Tibial nerve (tissue), 4 donors: ENCODE data around the gene SPEF2.

ENCODE experiments used
- EP300 ChIP-seq, 2 donors: sonication (generic); formaldehyde crosslinking; IDR thresholded peaks; one replicate each; pipeline ENCODE4 v1.6.1; 2017; ENCODE audit warnings: antibody characterized with exemption in 2 of 2, mild to moderate bottlenecking in 1 of 2
- POLR2A ChIP-seq, 2 donors: fragments of 450-650 bp; IDR thresholded peaks; one replicate each; pipeline ENCODE4 v1.6.1; 2017; ENCODE audit warnings: antibody characterized with exemption in 2 of 2, mild to moderate bottlenecking in 2 of 2, moderate library complexity in 2 of 2
- TF ChIP-seq, protein P1 (sequence below), 5 experiments: fragments of 200-600 bp in 3 of 5; fragments of 450-650 bp in 2 of 5; sonication (generic) in 3 of 5; IDR thresholded peaks; one replicate each; pipeline ENCODE4 v1.5.1; 2016 to 2019; ENCODE audit warnings: antibody characterized with exemption in 5 of 5, mild to moderate bottlenecking in 3 of 5, moderate library complexity in 2 of 5

DNA sequence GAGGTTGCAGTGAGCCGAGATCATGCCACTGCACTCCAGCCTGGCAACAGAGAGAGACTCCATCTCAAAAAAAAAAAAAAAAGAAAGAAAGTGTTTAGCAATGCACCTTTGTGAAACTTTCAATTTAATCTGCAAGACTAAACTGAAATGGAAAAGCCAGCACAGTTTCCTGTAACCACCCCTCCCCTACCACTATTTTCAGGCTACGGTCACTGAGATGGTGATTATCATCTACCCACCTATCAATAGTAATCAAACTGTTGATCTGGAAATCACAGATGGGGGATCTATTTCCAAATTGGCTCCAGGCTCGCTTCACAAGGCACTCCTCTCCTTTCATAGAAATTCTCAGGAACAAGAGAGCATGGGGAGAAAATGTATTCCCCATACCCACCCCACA, 208.4 kb downstream of the SPEF2 start:
- TF ChIP-seq POLR2A (IDR thresholded peaks at IDR 0.05) (no peak), EP300 (IDR thresholded peaks at IDR 0.05) (no peak)
- TF ChIP-seq, protein P1, sequence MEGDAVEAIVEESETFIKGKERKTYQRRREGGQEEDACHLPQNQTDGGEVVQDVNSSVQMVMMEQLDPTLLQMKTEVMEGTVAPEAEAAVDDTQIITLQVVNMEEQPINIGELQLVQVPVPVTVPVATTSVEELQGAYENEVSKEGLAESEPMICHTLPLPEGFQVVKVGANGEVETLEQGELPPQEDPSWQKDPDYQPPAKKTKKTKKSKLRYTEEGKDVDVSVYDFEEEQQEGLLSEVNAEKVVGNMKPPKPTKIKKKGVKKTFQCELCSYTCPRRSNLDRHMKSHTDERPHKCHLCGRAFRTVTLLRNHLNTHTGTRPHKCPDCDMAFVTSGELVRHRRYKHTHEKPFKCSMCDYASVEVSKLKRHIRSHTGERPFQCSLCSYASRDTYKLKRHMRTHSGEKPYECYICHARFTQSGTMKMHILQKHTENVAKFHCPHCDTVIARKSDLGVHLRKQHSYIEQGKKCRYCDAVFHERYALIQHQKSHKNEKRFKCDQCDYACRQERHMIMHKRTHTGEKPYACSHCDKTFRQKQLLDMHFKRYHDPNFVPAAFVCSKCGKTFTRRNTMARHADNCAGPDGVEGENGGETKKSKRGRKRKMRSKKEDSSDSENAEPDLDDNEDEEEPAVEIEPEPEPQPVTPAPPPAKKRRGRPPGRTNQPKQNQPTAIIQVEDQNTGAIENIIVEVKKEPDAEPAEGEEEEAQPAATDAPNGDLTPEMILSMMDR (IDR thresholded peaks at IDR 0.05) = no peak
